ENCODE measurements around the gene AKNA. TPM values are rescaled to one million over a fixed set of nuclear protein-coding genes. Genes with fewer than 3 reads are reported as not detected.

Gene AKNA
- total RNA-seq, 3 donors from 2014 or later = 29.3 to 45.1 (median 44.9) TPM

- DNase-seq = peak in 1 of 3 donors; percentile 10
- H3K4me3 ChIP-seq = no peak overlapping the region
- ATAC-seq = no peak
- TF ChIP-seq CTCF (IDR thresholded peaks at IDR 0.05) = no peak
- no peaks in the 10 kb centered on the region for H3K36me3 ChIP-seq (ENCODE audit: low read depth)
- intact Hi-C loops (cut with DNase I, micrococcal nuclease) = no loop called here
- no peaks in the 10 kb centered on the region for H3K4me1 ChIP-seq (ENCODE audit: low read depth)
- no peaks in the 10 kb centered on the region for H3K9me3 ChIP-seq
Measured at GRCh38 chr9:114312513-114312875, 75.3 kb downstream of the AKNA start.

- intact Hi-C loops (cut with DNase I, micrococcal nuclease) = no loop called here
- ATAC-seq = no peak
- Histone ChIP-seq H3K4me1 (ENCODE audit: low read depth) (no peaks in the 10 kb centered on the region), H3K9me3 (no peaks in the 10 kb centered on the region), H3K36me3 (ENCODE audit: low read depth) (no peaks in the 10 kb centered on the region), H3K4me3 (no peak overlapping the region)
- no peak for TF ChIP-seq CTCF (IDR thresholded peaks at IDR 0.05)
- peak in 1 of 3 donors; percentile 19 for DNase-seq
Measured at GRCh38 chr9:114311571-114312512, 75.9 kb downstream of the AKNA start.

DNA sequence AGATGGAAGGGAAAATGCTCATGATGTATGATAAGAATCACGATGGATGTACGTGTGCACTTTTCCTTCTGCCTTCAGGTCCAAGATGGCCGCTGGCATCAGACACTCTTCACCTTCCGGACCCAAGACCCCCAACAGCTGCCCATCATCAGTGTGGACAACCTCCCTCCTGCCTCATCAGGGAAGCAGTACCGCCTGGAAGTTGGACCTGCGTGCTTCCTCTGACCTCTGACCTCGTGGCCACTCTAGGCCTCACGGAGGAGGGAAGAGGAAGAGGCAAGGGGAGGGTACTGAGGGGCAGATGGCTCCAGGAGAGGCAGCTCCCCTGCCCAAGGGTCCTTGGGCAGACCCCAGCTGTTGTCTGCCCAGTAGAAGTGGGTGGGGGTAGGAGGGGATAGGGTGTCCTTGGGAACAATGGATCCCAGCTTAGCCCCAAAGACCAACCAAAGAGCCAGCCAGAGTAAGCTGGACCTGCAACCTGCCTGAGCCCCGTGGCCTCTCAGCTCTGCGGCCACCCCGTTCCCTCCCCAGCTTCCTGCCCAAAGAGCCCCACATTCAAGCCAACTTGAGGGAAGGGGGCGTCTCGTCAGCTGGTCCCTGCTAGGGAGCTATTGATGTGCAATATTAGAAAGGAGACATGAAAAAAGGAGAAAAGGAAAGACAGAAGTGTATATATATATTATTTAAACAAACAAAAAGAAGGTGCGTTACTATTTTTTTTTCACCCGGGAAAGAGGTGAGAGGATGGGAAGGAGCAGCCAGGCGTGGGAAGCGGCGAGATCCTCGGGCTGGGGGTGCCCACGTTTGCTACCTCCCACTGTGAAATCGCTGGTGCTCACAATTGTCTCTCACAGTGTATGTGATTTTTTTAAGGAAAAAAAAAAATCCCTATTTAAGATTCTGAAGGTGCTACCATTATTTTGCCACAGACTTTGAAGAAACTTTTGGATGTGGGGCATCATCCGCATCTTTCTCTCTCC is 77.0 kb downstream of the AKNA start:
- H3K4me1 ChIP-seq (ENCODE audit: low read depth) = no peaks in the 10 kb centered on the region
- DNase-seq (peak in 1 of 3 donors; percentile 13), ATAC-seq (no peak)
- H3K36me3 ChIP-seq (ENCODE audit: low read depth) = no peaks in the 10 kb centered on the region
- TF ChIP-seq CTCF (IDR thresholded peaks at IDR 0.05) = no peak
- intact Hi-C loops (cut with DNase I, micrococcal nuclease) = no loop called here
- no peaks in the 10 kb centered on the region for H3K9me3 ChIP-seq
- H3K4me3 ChIP-seq = no peak overlapping the region

DNA sequence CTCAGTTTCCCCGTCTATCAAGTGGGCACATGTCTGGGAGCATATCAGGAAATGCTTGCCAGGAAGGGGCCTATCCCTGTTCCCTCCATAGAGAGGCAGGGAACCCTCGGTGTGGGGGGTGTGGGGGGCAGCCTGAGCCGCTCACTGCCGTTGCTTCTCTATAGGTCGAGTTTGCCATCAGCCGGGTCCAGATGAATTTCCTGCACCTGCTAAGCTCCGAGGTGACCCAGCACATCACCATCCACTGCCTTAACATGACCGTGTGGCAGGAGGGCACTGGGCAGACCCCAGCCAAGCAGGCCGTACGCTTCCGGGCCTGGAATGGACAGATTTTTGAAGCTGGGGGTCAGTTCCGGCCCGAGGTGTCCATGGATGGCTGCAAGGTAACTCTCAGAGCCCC is 78.7 kb downstream of the AKNA start:
- Histone ChIP-seq H3K4me3 (no peak overlapping the region), H3K36me3 (ENCODE audit: low read depth) (no peaks in the 10 kb centered on the region), H3K4me1 (ENCODE audit: low read depth) (no peaks in the 10 kb centered on the region), H3K9me3 (no peaks in the 10 kb centered on the region)
- TF ChIP-seq CTCF (IDR thresholded peaks at IDR 0.05) = no peak
- ATAC-seq (no peak), DNase-seq (peak in 1 of 3 donors; percentile 22)
- intact Hi-C loops (cut with DNase I, micrococcal nuclease) = no loop called here

- no peaks in the 10 kb centered on the region for H3K9me3 ChIP-seq
- no peak for TF ChIP-seq CTCF (IDR thresholded peaks at IDR 0.05)
- intact Hi-C loops (cut with DNase I, micrococcal nuclease) = no loop called here
- no peak overlapping the region for H3K4me3 ChIP-seq
- H3K4me1 ChIP-seq (ENCODE audit: low read depth) = no peaks in the 10 kb centered on the region
- no peaks in the 10 kb centered on the region for H3K36me3 ChIP-seq (ENCODE audit: low read depth)
- no peak for ATAC-seq
- peak in 1 of 3 donors; percentile 26 for DNase-seq
Measured at GRCh38 chr9:114308361-114308950, 79.3 kb downstream of the AKNA start.
